GM23338 (cell line): ENCODE data around the gene KIAA1217.

ENCODE experiments used
- CREB1 ChIP-seq: fragments of 250-450 bp; sonication (Bioruptor Pico); IDR thresholded peaks from 2 replicates; pipeline ENCODE4 v1.5.0; 2020; ENCODE audit warnings: low read depth, mild to moderate bottlenecking, moderate library complexity
- CTCF ChIP-seq, 2 experiments: fragments of 200-600 bp in 1 of 2; sonication (generic) in 1 of 2; conservative IDR thresholded peaks; 2 replicates each; pipeline versions ENCODE4 v1.5.1 to v1.6.1; 2016 to 2017; ENCODE audit warnings: antibody characterized with exemption in 2 of 2, low read depth in 2 of 2, mild to moderate bottlenecking in 2 of 2, moderate library complexity in 1 of 2
- EZH2 ChIP-seq: fragments of 200-600 bp; sonication (generic); IDR thresholded peaks from one replicate; pipeline ENCODE4 v1.8.0; 2017; ENCODE audit warnings: antibody characterized with exemption, mild to moderate bottlenecking, low read depth; ENCODE audit not compliant: unreplicated experiment
- EZH2phosphoT487 ChIP-seq: fragments of 200-600 bp; sonication (generic); IDR thresholded peaks from one replicate; pipeline ENCODE4 v1.8.1; 2018; ENCODE audit warnings: antibody characterized with exemption; ENCODE audit not compliant: unreplicated experiment
- JUNB ChIP-seq: IDR thresholded peaks from one replicate; pipeline ENCODE4 v1.6.1; 2016; ENCODE audit warnings: antibody characterized with exemption; ENCODE audit not compliant: unreplicated experiment
- NANOG ChIP-seq: IDR thresholded peaks from 2 replicates; pipeline ENCODE4 v1.6.1; 2016; ENCODE audit warnings: antibody characterized with exemption, borderline replicate concordance
- POLR2AphosphoS5 ChIP-seq: IDR thresholded peaks from 2 replicates; pipeline ENCODE4 v1.6.1; 2016; ENCODE audit warnings: antibody characterized with exemption, low read depth
- REST ChIP-seq: IDR thresholded peaks from one replicate; pipeline ENCODE4 v1.6.1; 2018; ENCODE audit warnings: antibody characterized with exemption; ENCODE audit not compliant: unreplicated experiment
- STAT1 ChIP-seq: IDR thresholded peaks from one replicate; pipeline ENCODE4 v1.6.1; 2016; ENCODE audit warnings: antibody characterized with exemption; ENCODE audit not compliant: unreplicated experiment
- ZNF462 ChIP-seq: fragments of 250-450 bp; sonication (Bioruptor Pico); IDR thresholded peaks from 2 replicates; pipeline ENCODE4 v1.5.0; 2020; ENCODE audit warnings: mild to moderate bottlenecking, moderate library complexity

- TF ChIP-seq CTCF (conservative IDR thresholded peaks at IDR 0.05; ENCODE audit: low read depth in 2 of 2) (no peak), EZH2 (no peak), POLR2AphosphoS5 (no peak), CREB1 (CRISPR knock-in tag) (no peak), REST (no peak), STAT1 (no peak), ZNF462 (no peak), EZH2phosphoT487 (no peak), NANOG (no peak), JUNB (no peak)
Measured at GRCh38 chr10:24358022-24358421, 149.1 kb downstream of the KIAA1217 start.
